HFF-Myc (cell line): ENCODE measurements around the gene TLCD1.

ENCODE experiments used
- DNase-seq: peaks from one replicate; pipeline ENCODE4 v3.0.0-alpha.2; 2011; ENCODE audit warnings: low read depth; ENCODE audit errors: extremely low read depth
- H3K4me3 ChIP-seq: replicated peaks from 2 replicates; pipeline ENCODE4 v1.5.1; 2011; ENCODE audit warnings: low read depth, mild to moderate bottlenecking, control low read depth, low read length
- CTCF ChIP-seq: IDR thresholded peaks from 2 replicates; pipeline ENCODE4 v1.5.1; 2012; ENCODE audit warnings: mild to moderate bottlenecking, low read depth, low read length, control low read depth; ENCODE audit errors: missing control alignments

The TLCD1 gene

GRCh38 chr17:28747051-28747691 is 21.1 kb upstream of the TLCD1 start:
- no peak for DNase-seq
- peak overlapping the region; percentile 72 for H3K4me3 ChIP-seq
- TF ChIP-seq CTCF = no peak

GRCh38 chr17:28746611-28747050 is 20.6 kb upstream of the TLCD1 start:
- no peak for DNase-seq
- no peak for TF ChIP-seq CTCF
- peak overlapping the region; percentile 72 for H3K4me3 ChIP-seq

GRCh38 chr17:28745786-28746411 is 19.9 kb upstream of the TLCD1 start:
- no peak for DNase-seq
- H3K4me3 ChIP-seq = peak overlapping the region; percentile 72
- no peak for TF ChIP-seq CTCF

- H3K4me3 ChIP-seq = peak overlapping the region; percentile 72
- TF ChIP-seq CTCF = no peak
- no peak for DNase-seq
These were observed 19.1 kb upstream of the TLCD1 start for GRCh38 chr17:28744972-28745785.

GRCh38 chr17:28744104-28744971 is 18.3 kb upstream of the TLCD1 start:
- DNase-seq = no peak
- no peak for TF ChIP-seq CTCF
- peak overlapping the region; percentile 72 for H3K4me3 ChIP-seq

- peak; percentile 81 for DNase-seq
- TF ChIP-seq CTCF = no peak
- H3K4me3 ChIP-seq = peak within 1 kb of the TSS; percentile 72
These were observed 17.4 kb upstream of the TLCD1 start, which contains the start of gene TRAF4 for GRCh38 chr17:28743243-28744103. TRAF4 (plus strand) TSS chr17:28744011; CDS start chr17:28744113, 102 bp downstream.
